HL-60/S4 (cell line): ENCODE data around the gene TMSB10.
"Not testable (repeated sequence)": the region's sequence is repeated elsewhere in the genome, so short reads cannot be mapped to it uniquely, and the experiment has no call there.

Experiments
- in situ Hi-C: fragments of 300-500 bp; cut with MboI; formaldehyde crosslinking; loops from 2 replicates; pipeline ENCODE4 v1.14.3; 2022; ENCODE audit warnings: low sequenced_read_pairs

TMSB10 gene

DNA sequence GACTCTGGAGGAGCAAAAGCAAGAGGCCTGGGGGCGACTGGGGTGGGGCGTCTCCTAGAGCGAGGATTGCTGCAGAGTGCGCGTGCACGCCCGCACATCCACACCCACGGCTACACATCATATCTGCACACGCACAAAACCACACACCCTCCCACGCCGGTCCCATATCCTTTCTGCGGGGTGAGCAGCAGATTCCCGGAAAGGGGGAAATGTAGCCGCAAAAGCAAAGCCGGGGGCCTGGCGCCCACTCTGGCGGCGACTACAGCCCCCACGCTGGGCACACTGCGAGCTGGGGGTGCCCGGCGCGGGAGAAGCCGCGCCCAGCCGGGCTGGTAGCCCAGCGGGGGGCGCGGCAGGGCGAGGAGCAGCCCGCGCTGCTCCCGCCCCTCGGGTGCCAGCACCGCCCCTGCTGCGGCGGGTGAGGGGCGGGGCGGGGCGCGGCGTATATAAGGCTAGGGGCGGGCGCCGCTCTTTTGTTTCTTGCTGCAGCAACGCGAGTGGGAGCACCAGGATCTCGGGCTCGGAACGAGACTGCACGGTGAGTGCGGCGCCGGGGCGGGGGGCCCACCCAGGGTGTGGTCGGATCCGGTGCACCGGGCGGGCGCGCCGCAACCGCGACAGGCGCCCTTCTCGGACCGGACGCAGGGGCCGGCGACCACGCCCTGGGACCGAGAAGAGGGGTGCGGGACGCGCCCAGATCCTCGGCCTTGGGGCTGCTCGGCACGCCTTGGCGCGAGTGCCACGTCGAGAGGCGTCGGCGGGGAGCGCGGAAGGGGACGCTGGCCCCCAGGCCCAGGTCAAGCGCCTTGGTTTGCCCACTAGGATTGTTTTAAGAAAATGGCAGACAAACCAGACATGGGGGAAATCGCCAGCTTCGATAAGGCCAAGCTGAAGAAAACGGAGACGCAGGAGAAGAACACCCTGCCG lies at the start of gene TMSB10:
TSS of gene TMSB10 (plus strand) at position 476 of the 927 bp plus-strand sequence.
- in situ Hi-C loops: no loop called here

DNA sequence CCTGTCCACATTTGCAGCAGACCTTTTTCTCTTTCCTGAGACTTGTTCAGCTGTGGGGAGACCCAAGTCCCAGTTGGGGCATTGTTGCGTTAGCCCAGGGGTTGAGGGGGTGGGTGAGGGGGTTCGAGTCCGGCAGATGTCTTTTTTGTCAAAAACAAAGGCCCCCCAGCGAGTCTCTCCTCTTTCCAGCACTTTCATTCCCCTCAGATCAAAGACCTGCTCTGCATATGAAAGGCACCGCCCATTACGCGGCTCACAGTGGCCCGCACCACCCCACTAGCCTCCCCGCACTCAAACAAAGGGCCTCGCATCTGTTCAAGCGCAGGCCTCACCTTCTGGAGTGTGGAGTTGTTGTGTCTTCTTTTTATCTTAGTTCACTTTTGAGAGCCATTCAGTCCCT lies 49.7 kb upstream of the TMSB10 start:
- in situ Hi-C loops: no loop called here

DNA sequence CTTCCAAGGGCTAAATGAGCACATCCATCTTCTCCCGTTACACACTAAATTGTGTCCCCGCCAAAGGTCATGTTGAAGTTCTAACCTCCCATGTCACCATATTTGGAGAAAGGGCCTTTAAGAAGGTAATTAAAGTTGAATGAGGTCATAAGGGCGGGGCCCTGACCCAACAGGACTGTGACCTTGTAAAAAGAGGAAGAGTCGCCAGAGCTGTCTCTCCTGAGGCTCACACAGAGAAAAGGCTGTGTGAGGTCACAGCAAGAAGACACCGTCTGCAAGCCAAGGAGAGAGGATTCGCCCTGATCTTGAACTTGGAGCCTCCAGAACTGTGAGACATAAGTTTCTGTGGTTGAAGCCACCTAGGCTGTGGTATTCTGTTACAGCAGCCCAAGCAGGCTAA lies 48.7 kb upstream of the TMSB10 start:
- in situ Hi-C loops: no loop called here

DNA sequence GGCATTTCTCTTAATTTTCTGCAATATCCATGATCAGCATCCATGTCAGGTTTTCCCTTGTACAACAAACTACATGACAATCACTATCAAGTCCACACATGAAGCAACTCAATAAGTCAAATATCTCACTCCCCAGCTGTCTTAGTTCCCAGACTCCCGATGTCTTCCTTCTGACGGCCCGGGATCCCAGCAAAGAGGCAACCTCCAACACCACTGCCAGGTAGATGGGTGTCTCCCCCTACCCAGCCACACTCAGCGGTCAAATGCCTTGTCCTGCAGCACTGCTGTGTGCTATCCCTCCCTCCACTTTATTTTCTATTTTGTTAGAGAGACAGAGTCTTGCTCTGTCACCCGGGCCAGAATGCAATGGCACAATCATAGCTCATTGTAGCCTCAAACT lies 47.9 kb upstream of the TMSB10 start:
- in situ Hi-C loops: no loop called here

DNA sequence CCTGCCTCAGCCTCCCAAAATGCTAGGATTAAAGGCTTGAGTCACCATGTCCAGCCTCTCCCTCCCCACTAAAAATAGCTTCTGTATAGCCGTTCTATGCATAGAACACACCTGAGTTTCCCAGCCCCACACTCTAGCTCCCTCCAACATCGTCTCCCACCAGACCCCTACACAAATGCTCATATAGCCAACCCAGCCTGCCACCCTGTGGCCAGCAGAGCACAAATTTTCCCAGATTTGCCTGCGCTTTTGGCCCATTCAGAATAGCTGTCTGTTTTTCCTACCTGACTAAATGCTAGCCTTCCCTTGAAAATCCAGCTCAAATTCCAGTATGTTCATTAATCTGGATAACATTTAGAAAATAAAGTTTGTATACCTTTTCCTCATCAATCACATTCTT lies 47.3 kb upstream of the TMSB10 start:
- in situ Hi-C loops: no loop called here

DNA sequence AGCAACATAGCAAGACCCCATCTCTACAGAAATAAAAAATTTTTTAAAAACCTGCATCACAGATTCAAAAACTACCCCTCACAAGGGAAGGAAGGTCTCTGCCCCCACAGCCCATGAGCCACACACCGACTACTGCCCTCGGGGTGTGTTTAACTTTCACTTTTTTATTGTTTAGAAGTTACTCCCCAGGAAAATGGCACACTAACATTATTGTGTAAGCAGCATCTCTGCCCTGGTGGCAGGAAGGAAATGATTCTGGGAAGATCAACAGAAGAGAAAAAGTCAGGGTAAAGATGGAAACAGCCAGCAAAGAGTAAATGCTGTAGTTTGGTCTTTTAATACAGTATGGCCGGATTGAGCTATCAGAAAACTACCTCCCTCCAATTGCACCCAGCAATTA lies 46.5 kb upstream of the TMSB10 start:
- in situ Hi-C loops: no loop called here

DNA sequence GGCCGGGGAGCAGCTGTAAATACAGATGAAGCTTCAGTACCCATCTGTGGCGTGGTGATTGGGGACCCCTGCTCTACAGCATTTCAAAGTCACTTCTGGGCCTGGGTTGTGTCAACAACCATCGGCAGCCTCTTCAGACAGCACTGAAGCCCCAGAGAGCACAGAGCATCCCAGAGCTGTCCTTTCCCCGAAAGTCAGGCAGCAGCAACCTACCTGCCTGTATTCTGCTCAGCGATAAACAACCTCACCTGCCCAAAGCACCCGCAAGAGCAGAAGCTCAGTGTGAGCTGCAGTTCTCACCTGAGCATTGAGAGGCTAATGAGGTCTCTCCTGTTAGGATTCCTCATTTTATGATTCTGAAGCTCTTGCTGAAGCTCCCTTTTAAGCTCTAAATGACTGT lies 43.9 kb upstream of the TMSB10 start:
- in situ Hi-C loops: loop anchor here (10.0 kb wide), 1 partner anchor 367 kb away; no protein-coding TSS in a partner anchor

DNA sequence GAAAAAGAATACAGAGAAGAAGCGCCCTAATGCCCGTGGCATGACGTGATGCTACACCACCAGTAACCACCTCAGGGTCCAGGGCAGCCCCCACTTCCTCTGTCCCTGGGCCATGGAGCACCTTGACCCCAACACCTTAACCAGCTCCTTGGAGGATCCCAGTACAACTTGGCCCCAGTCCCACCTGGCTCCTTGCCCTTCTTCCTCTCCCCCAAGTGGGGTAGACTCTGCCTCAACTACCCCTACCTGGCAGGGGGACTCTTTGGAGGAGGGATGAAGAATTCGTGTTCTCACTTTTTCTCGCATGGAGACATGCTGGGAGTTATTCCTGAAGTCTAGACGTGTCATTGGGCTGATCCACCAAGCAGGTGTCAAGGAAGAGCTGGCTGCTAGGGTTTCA lies 43.5 kb upstream of the TMSB10 start:
- in situ Hi-C loops: loop anchor here (10.0 kb wide), 1 partner anchor 367 kb away; no protein-coding TSS in a partner anchor

DNA sequence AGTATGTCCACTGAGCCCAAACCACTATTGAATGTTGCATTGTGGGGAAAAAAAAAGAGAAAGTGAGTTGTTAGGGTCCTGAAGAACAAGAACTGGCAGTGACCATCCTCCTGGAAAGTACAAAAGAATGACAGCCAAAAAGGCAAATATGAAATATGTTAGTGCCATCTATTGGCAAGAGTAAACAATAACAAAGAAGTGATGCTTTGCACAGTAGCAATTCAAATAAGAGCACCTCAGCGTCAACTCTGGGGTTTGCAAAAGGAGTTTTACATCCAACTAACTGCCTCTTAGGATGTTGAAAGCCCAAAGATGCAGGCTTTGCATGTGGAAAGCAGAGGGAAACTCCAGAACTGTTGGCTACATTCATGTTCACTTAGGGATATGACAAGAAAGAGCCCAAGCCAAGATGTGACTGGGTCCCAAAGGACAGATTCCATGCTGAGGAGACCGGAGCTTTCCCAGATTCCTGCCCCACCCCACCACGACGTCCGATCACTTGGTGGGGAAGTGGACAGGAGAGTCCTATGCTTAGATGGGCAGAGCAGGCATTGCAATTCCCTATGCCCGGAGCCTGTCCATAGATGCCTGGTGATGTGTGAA lies 40.2 kb upstream of the TMSB10 start:
- in situ Hi-C loops: loop anchor here (10.0 kb wide), 1 partner anchor 370 kb away; no protein-coding TSS in a partner anchor

DNA sequence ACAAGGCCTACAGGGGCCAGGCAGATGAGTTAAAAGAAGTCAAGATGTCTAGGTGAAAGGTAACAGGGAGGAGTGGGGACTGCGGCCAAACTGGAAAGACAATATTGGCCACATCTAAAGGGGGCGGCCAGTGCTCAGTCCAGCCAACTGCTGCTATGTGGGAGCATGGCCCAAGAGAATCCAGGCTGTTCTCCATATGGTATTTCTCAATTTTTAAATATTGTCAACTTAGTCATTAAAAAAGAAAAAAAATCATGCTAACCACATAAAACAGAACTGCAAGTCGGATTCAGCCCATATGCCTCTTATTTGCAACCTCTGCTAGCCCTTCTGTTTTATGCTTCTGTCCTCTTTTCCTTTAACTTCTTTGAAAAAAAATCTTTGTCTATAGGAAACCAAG lies 39.3 kb upstream of the TMSB10 start:
- in situ Hi-C loops: loop anchor here (10.0 kb wide), 1 partner anchor 371 kb away; no protein-coding TSS in a partner anchor

DNA sequence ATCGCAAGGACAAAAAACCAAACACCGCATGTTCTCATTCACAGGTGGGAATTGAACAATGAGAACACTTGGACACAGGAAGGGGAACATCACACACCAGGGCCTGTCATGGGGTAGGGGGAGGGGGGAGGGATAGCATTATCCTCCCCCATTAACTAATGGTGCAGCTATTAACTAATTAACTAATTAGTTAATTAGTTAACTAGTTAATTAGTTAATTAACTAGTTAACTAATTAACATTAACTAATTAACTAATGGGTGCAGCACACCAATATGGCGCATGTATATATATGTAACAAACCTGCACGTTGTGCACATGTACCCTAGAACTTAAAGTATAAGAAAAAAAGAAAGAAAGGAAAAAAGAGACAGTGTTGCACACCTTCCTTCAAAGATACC lies 37.1 kb upstream of the TMSB10 start:
- in situ Hi-C loops: loop anchor here (10.0 kb wide), 1 partner anchor 374 kb away; no protein-coding TSS in a partner anchor

DNA sequence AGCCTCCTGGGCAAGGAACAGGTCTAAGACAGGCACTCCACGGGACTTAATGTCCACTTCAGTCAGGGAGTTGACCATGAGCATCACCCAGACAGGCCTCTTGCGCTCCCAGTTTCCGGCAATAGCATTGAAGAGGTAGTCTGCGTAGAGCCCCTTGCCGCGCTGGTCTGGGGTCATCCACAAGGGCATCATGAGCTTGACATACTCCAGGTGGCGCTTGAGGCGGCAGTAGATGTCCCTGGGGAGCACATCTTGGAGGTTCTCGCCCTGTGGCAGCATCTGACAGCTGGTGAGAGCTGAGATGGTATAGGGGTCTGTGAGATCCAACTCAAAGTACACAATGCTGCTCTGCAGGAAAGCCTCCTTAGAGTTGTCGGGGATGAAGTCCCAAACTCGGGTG lies 35.1 kb upstream of the TMSB10 start:
- in situ Hi-C loops: no loop called here

DNA sequence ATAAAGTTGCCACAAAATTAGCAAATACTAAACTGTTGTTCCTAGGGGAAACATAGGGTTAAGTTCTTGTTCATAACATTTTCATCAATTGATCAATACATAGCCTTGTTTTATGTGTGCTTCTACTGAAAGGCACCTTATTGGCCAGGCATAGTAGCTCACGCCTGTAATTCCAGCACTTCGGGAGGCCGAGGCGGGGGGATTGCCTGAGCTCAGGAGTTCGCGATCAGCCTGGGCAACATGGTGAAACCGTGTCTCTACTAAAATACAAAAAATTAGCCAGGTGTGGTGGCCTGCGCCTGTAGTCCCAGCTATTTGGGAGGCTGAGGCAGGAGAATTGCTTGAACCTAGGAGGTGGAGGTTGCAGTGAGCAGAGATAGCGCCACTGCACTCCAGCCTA lies 32.8 kb upstream of the TMSB10 start:
- in situ Hi-C loops: not testable (repeated sequence)

DNA sequence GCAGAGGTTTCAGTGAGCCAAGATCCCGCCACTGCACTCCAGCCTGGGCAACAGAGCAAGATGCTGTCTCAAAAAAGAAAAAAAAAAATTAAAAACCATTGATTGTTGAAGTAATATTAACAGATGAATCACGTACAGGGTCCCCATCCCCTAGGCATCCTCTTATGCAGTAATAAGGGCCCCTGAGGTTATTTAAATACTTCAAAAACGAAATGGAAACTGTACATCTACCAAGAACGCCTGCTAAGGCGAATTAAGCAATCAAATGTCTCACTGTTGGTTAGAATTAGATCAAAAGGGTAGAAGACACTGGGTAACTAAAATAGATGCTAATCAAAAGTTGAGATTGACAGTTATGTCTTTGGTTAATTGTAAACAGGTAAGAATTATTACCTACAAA lies 32.1 kb upstream of the TMSB10 start:
- in situ Hi-C loops: no loop called here

DNA sequence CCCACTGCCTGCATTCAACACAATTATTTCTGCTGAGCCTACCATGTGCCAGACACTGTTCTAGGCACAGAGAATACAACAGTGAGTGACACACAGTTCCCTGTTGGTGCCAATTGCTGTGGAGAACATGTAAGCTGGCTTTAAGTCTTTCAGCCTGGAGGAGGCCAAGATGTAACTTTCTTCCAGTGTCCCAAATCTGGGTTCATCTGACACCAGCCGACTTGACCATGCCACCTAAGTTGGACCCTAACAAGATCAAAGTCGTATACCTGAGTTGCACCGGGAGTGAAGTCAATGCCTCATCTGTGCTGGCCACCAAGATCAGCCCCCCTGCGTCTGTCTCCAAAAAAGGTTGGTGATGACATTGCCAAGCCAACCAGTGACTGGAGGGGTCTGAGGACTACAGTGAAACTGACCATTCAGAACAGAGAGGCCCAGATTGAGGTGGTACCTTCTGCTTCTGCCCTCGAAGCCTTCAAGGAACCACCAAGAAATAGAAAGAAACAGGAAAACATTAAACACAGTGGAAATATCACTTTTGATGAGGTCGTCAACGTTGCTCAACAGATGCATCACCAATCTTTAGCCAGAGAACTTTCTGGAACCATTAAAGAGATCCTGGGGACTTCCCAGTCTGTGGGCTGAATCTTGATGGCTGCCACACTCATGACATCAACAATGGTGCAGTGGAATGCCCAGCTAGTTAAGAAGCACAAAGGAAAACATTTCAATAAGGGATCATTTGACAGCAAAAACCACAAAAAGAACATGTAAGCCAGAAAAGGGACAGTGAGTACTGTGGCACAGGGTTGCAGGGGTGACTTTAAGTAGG lies 30.9 kb upstream of the TMSB10 start:
- in situ Hi-C loops: no loop called here

DNA sequence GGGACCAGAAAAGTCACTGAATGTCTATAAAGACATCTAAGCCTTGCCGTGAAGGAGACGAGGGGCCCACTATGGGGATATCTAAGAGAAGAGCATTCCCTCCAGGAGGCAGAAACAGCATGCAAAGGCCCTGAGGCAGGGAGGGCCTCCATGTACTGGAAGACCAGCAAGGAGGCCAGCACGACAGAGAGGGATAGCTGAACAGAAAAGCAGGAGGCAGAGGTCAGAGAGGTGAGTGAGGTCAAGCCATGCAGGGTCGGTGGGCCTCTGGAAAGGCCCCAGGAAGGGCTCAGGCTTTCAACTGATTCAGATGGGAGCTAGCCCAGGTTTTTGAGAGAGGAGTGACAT lies 30.3 kb upstream of the TMSB10 start:
- in situ Hi-C loops: no loop called here

DNA sequence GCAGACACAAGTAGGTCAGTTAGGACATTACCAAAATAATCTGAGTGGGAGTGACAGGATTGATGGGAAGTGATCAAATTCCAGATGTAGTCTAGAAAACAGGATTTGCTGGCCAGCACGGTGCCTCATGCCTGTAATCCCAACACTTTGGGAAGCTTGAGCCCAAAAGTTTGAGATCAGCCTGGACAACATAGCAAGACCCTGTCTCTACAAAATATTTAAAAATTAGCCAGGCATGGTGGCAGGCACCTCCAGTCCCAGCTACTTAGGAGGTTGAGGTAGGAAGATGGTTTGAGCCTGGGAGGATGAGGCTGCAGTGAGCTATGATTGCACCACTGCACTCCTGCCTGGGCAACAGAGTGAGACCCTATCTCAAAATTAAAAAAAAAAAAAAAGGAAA lies 29.8 kb upstream of the TMSB10 start:
- in situ Hi-C loops: not testable (repeated sequence)

DNA sequence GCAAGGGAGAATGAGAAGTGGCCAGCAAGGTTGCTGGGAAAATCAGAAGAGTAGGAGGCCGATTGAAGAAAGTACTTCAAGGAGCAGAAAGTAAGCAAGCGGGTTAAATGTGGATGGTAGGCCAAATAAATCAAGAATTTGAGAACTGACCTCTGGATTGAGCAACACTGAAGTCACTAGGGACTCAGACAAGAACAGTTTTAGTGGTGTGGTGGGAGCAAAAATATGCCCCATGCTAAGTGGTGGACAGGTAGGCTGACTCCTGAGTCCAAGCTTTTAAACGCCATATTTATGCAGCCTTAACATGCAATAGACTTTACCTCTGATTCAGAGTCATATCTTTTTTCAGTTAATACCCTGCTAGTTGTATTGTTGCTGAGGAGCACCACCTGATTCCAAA lies 29.1 kb upstream of the TMSB10 start:
- in situ Hi-C loops: no loop called here

DNA sequence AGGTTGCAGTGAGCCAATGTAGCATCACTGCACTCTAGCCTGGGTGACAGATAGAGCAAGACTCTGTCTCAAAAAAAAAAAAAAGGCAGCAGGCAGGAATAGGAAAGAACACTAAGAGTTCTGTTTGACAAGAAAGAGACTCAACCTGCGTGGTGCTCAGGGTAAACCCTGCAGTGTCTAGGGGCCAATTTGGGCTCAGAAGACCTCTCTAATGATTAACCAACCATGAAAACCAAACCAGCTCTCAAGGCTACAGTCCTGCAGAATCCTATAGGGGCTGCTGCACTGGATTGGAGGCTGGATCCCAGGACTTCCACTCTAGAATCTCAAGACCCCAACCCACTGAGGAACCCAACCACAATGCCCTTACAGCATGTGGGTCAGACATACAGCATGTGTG lies 27.0 kb upstream of the TMSB10 start:
- in situ Hi-C loops: no loop called here

DNA sequence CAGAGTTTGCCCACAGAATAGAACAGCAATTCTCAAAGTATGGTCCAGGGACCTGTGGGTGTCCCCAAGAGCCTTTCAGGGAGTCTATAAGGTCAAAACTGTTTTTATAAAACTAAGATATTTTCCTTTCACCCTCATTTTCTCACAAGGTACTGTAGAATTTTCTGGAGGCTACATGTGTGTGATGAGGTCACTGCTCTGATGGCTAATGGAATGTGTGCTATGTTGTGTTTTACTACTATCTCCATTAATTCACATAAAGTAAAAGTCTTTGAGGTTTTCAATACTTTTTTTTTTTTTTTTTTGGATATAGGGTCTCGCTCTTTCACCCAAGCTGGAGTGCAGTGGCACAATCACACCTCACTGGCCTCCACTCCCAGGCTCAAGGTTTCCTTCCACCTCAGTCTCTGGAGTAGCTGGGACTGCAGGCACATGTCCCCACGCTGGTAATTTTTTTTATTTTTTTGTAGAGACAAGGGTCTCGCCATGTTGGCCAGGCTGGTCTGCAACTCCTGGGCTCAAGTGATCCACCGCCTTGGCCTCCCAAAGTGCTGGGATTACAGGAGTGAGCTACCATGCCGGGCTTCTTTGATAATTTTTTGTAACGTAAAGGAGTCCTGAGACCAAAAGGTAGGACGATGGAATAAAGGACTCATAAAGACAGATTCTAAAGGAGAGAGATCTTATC lies 26.4 kb upstream of the TMSB10 start:
- in situ Hi-C loops: no loop called here
